Stomach (tissue), 4 donors: ENCODE measurements around the gene RAET1G.

Experiments
- CTCF ChIP-seq, 7 experiments: fragments of 450-650 bp in 4 of 7; fragments of 200-600 bp in 3 of 7; sonication (generic) in 3 of 7; IDR thresholded peaks; one replicate each; pipeline ENCODE4 v1.5.1; 2016 to 2019; ENCODE audit warnings: antibody characterized with exemption in 7 of 7, control low read depth in 2 of 7, mild to moderate bottlenecking in 1 of 7
- POLR2AphosphoS5 ChIP-seq, 3 donors: sonication (generic); formaldehyde crosslinking; IDR thresholded peaks; one replicate each; pipeline ENCODE4 v1.6.1; 2016; ENCODE audit warnings: antibody characterized with exemption in 3 of 3

DNA sequence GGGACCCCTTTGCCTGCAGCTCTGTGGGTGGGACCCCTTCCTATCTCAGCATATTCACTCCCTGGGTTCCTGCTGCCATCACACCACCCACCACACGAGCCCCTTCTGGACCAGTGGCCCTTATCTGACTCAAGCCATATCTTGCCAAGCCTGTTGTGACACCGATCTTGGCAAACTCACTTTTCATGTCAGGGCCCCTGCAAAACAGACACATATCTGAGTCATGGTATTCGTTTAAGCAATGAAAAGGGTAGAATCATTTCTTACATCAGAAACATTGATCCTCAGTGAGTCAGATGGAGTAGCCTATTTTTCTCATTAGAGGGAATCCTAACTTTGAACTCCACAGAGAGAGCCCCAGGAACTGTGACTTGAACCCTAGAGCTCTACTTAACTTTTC, 35.6 kb downstream of the RAET1G start:
- TF ChIP-seq CTCF (IDR thresholded peaks at IDR 0.05) (no peak), POLR2AphosphoS5 (IDR thresholded peaks at IDR 0.05) (no peak)
